ENCODE measurements around the gene HPS3.
"Not testable (repeated sequence)": the region's sequence is repeated elsewhere in the genome, so short reads cannot be mapped to it uniquely, and the experiment has no call there.

Gene HPS3

GRCh38 chr3:149195221-149195620 lies 65.8 kb downstream of the HPS3 start:
- DNase-seq (ENCODE audit: low spot score) = no peak

- not testable (repeated sequence) for DNase-seq (ENCODE audit: low spot score)
These were observed 67.6 kb downstream of the HPS3 start for GRCh38 chr3:149196805-149197592.

- no peak for DNase-seq (ENCODE audit: low spot score)
These were observed 68.2 kb downstream of the HPS3 start for GRCh38 chr3:149197669-149198068.

- DNase-seq (ENCODE audit: low spot score) = no peak
These were observed 69.2 kb downstream of the HPS3 start for GRCh38 chr3:149198611-149199010.

GRCh38 chr3:149199474-149199873 lies 70.0 kb downstream of the HPS3 start:
- DNase-seq (ENCODE audit: low spot score) = no peak

GRCh38 chr3:149203758-149204157 lies 74.3 kb downstream of the HPS3 start:
- no peak for DNase-seq (ENCODE audit: low spot score)

- DNase-seq (ENCODE audit: low spot score) = no peak
These were observed 75.1 kb downstream of the HPS3 start for GRCh38 chr3:149204390-149204991.

GRCh38 chr3:149207475-149207874 lies 78.0 kb downstream of the HPS3 start:
- DNase-seq (ENCODE audit: low spot score) = no peak

- DNase-seq (ENCODE audit: low spot score) = no peak
These were observed 80.0 kb downstream of the HPS3 start for GRCh38 chr3:149209431-149209830.

- DNase-seq (ENCODE audit: low spot score) = no peak
These were observed 82.9 kb downstream of the HPS3 start for GRCh38 chr3:149212386-149212785.

GRCh38 chr3:149214702-149215101 lies 85.3 kb downstream of the HPS3 start:
- DNase-seq (ENCODE audit: low spot score) = no peak

GRCh38 chr3:149215515-149215914 lies 86.1 kb downstream of the HPS3 start:
- DNase-seq (ENCODE audit: low spot score) = no peak

- DNase-seq (ENCODE audit: low spot score) = no peak
These were observed 86.9 kb downstream of the HPS3 start for GRCh38 chr3:149216193-149216869.

- no peak for DNase-seq (ENCODE audit: low spot score)
These were observed 87.9 kb downstream of the HPS3 start for GRCh38 chr3:149217347-149217746.

- DNase-seq (ENCODE audit: low spot score) = not testable (repeated sequence)
These were observed 90.1 kb downstream of the HPS3 start for GRCh38 chr3:149219380-149220121.

GRCh38 chr3:149221783-149222517 lies 92.5 kb downstream of the HPS3 start, which contains the start of gene CP:
Gene CP (minus strand): TSS chr3:149221829. CDS start chr3:149221792, 37 bp downstream.
- DNase-seq (ENCODE audit: low spot score) = no peak
